Panc1 (cell line): ENCODE results near the gene THRB. TPM values are rescaled to one million over a fixed set of nuclear protein-coding genes. Genes with fewer than 3 reads are reported as not detected.

Source experiments
- ATAC-seq: fragments of 200-7000 bp; cut with Tn5 transposase; 2 replicates; pipeline ENCODE4 v1.9.1; 2020; ENCODE audit warnings: mild to moderate bottlenecking, moderate library complexity
- BruUV-seq: library from RNA; stranded (reverse); fragments of 400-500 nt; replicated peaks from 2 replicates; lab custom pipeline; 2021; lab: Mats Ljungman, UMichigan
- CTCF ChIA-PET: fragments of 300-600 bp; sonication (Branson Sonifier 250); formaldehyde crosslinking; loops from one replicate; lab custom pipeline; 2022; ENCODE audit warnings: antibody characterized with exemption; lab: Charles Lee
- POLR2A ChIA-PET: fragments of 300-600 bp; sonication (Branson Sonifier 250); formaldehyde crosslinking; loops from one replicate; lab custom pipeline; 2022; ENCODE audit warnings: antibody characterized with exemption; lab: Charles Lee
- DNase-seq: peaks from one replicate; pipeline ENCODE4 v3.0.0-alpha.2; 2010; ENCODE audit warnings: low read depth, low spot score
- H3K27ac ChIP-seq: 2 replicates; pipeline ENCODE4 v1.5.1; 2011; ENCODE audit warnings: mild to moderate bottlenecking, low read length, inconsistent platforms
- H3K27me3 ChIP-seq: fragments of 200-500 bp; sonication (Bioruptor generic); 2 replicates; pipeline ENCODE4 v1.6.0; 2014; ENCODE audit warnings: low read length, inconsistent platforms; ENCODE audit not compliant: control insufficient read depth, insufficient read depth
- H3K36me3 ChIP-seq: fragments of 200-500 bp; sonication (Bioruptor generic); 2 replicates; pipeline ENCODE4 v1.5.1; 2014; ENCODE audit warnings: inconsistent platforms, mild to moderate bottlenecking, low read length, moderate library complexity; ENCODE audit not compliant: control insufficient read depth, insufficient read depth
- H3K4me1 ChIP-seq: 2 replicates; pipeline ENCODE4 v1.5.1; 2011; ENCODE audit warnings: inconsistent platforms, mild to moderate bottlenecking, low read length, moderate library complexity; ENCODE audit not compliant: control insufficient read depth, insufficient read depth
- H3K4me3 ChIP-seq, 2 experiments: 2 replicates each; pipeline ENCODE4 v1.5.1; 2011 to 2012; ENCODE audit warnings: low read depth in 2 of 2, low read length in 2 of 2, mild to moderate bottlenecking in 2 of 2, inconsistent platforms in 1 of 2, moderate library complexity in 1 of 2
- H3K9me3 ChIP-seq: fragments of 200-500 bp; sonication (Bioruptor generic); 2 replicates; pipeline ENCODE4 v1.5.1; 2014; ENCODE audit warnings: low read depth, mild to moderate bottlenecking, inconsistent platforms, low read length, moderate library complexity; ENCODE audit not compliant: control insufficient read depth, insufficient read depth
- CTCF ChIP-seq: fragments of 450-650 bp; IDR thresholded peaks from 2 replicates; pipeline ENCODE4 v1.5.1; 2017; ENCODE audit warnings: mild to moderate bottlenecking
- POLR2AphosphoS5 ChIP-seq: IDR thresholded peaks from 2 replicates; pipeline ENCODE4 v1.6.1; 2012; ENCODE audit warnings: mild to moderate bottlenecking, low read depth, low read length, moderate library complexity
- REST ChIP-seq, 2 experiments: IDR thresholded peaks; 2 replicates each; pipeline ENCODE4 v1.6.1; 2011 to 2012; ENCODE audit warnings: low read depth in 2 of 2, control low read depth in 1 of 2, low read length in 1 of 2, mild to moderate bottlenecking in 1 of 2, moderate library complexity in 1 of 2; ENCODE audit not compliant: insufficient read depth in 1 of 2
- SIN3A ChIP-seq: IDR thresholded peaks from 2 replicates; pipeline ENCODE4 v1.6.1; 2012; ENCODE audit warnings: low read depth, mild to moderate bottlenecking, low read length, moderate library complexity, borderline replicate concordance; ENCODE audit not compliant: insufficient read depth
- TCF7L2 ChIP-seq: IDR thresholded peaks from 2 replicates; pipeline ENCODE4 v1.6.1; 2011; ENCODE audit warnings: mild to moderate bottlenecking, low read depth, low read length, inconsistent platforms
- in situ Hi-C: cut with HindIII; loops from 2 replicates; pipeline ENCODE4 v1.10.0; 2016; ENCODE audit warnings: low sequenced_read_pairs, low pct_unique_long_range_greater_than_20kb
- intact Hi-C: fragments of 100-400 bp; cut with micrococcal nuclease; formaldehyde crosslinking; loops from one replicate; pipeline ENCODE4 v1.10.0; 2022; ENCODE audit not compliant: unreplicated experiment
- total RNA-seq: library from RNA; stranded (reverse); gene quantifications from one replicate; pipeline ENCODE4 v1.2.1, GENCODE V29; 2021; ENCODE audit not compliant: unreplicated experiment

THRB gene
- total RNA-seq, 1 experiment from 2014 or later, result 3.9 TPM

GRCh38 chr3:24154781-24155180 lies 339.9 kb downstream of the THRB start:
- H3K36me3 ChIP-seq, result no peaks in the 10 kb centered on the region
- H3K9me3 ChIP-seq, result no peaks in the 10 kb centered on the region
- no TSS peak for BruUV-seq
- no peaks in the 10 kb centered on the region for H3K4me1 ChIP-seq
- TF ChIP-seq REST (IDR thresholded peaks at IDR 0.05; ENCODE audit: insufficient read depth in 1 of 2, low read depth in 2 of 2, low read length in 1 of 2), result no peak
- TF ChIP-seq CTCF, result no peak
- no peak for TF ChIP-seq SIN3A
- TF ChIP-seq TCF7L2, result no peak
- TF ChIP-seq POLR2AphosphoS5, result no peak
- no peak overlapping the region for H3K4me3 ChIP-seq
- no peak overlapping the region for H3K27ac ChIP-seq
- intact Hi-C loops (no loop called here), in situ Hi-C loops (no loop called here)
- ATAC-seq (no peak), DNase-seq (no peak)
- CTCF ChIA-PET, result no interaction called here
- POLR2A ChIA-PET, result no interaction called here
- no peaks in the 10 kb centered on the region for H3K27me3 ChIP-seq

GRCh38 chr3:24154013-24154695 lies 340.5 kb downstream of the THRB start:
- no peak for DNase-seq
- no TSS peak for BruUV-seq
- H3K9me3 ChIP-seq, result no peaks in the 10 kb centered on the region
- no peaks in the 10 kb centered on the region for H3K4me1 ChIP-seq
- H3K4me3 ChIP-seq, result no peak overlapping the region
- H3K27ac ChIP-seq, result no peak overlapping the region
- TF ChIP-seq SIN3A (no peak), REST (IDR thresholded peaks at IDR 0.05; ENCODE audit: insufficient read depth in 1 of 2, low read depth in 2 of 2, low read length in 1 of 2) (no peak), POLR2AphosphoS5 (no peak), TCF7L2 (no peak), CTCF (no peak)
- intact Hi-C loops (no loop called here), in situ Hi-C loops (no loop called here)
- POLR2A ChIA-PET, result no interaction called here
- CTCF ChIA-PET, result no interaction called here
- ATAC-seq, result no peak
- H3K36me3 ChIP-seq, result no peaks in the 10 kb centered on the region
- H3K27me3 ChIP-seq, result no peaks in the 10 kb centered on the region
